GM13977 (cell line): ENCODE measurements around the gene INPP5K.
"Not testable (repeated sequence)": the region's sequence is repeated elsewhere in the genome, so short reads cannot be mapped to it uniquely, and the experiment has no call there.

ENCODE experiments used
- DNase-seq: peaks from one replicate; pipeline ENCODE4 v3.0.0; 2012; ENCODE audit warnings: low spot score
- in situ Hi-C: fragments of 300-500 bp; cut with MboI; formaldehyde crosslinking; loops from one replicate; pipeline ENCODE4 v1.12.0; 2022; ENCODE audit warnings: low sequenced_read_pairs, low pct_unique_long_range_greater_than_20kb, mixed read lengths, inconsistent platforms; ENCODE audit not compliant: unreplicated experiment
- TF ChIP-seq, protein P1 (sequence below): IDR thresholded peaks from 2 replicates; pipeline ENCODE4 v1.5.1; 2012; ENCODE audit warnings: mild to moderate bottlenecking, control low read depth; ENCODE audit not compliant: insufficient read depth; ENCODE audit errors: extremely low read depth, missing control alignments

Gene INPP5K

DNA sequence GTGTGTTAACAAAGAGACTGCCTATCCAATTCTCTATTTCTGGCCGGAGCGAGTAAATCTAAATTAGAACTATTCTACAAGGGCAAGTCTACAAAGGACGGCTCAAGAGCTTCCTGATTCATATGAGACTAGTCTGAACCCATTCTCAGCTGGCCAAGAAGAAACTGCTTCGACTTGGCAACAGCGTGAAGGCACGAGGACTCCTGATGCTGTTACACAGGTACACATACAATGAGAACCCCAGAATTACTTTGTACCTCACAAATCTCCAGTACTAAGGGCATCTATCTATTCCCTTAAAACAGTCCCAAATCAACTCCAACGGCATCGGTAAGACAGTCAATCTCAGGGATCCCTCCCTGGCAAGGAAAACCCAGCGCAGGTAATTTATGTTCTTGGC, 61.9 kb downstream of the INPP5K start:
- in situ Hi-C loops, result no loop called here
- DNase-seq, result no peak
- TF ChIP-seq, protein P1, sequence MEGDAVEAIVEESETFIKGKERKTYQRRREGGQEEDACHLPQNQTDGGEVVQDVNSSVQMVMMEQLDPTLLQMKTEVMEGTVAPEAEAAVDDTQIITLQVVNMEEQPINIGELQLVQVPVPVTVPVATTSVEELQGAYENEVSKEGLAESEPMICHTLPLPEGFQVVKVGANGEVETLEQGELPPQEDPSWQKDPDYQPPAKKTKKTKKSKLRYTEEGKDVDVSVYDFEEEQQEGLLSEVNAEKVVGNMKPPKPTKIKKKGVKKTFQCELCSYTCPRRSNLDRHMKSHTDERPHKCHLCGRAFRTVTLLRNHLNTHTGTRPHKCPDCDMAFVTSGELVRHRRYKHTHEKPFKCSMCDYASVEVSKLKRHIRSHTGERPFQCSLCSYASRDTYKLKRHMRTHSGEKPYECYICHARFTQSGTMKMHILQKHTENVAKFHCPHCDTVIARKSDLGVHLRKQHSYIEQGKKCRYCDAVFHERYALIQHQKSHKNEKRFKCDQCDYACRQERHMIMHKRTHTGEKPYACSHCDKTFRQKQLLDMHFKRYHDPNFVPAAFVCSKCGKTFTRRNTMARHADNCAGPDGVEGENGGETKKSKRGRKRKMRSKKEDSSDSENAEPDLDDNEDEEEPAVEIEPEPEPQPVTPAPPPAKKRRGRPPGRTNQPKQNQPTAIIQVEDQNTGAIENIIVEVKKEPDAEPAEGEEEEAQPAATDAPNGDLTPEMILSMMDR, result no peak

DNA sequence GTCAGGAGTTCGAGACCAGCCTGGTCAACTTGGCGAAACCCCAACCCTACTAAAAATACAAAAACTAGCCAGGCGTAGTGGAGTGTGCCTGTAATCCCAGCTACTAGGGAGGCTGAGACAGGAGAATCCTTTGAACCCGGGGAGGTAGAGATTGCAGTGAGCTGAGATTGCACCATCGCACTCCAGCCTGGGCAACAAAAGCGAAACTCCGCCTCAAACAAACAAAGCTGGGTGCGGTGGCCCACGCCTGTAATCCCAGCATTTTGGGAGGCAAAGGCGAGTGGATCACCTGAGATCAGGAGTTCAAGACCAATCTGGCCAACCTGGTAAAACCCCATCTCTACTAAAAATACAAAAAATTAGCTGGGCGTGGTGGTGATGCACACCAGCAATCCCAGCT, 62.7 kb downstream of the INPP5K start:
- DNase-seq, in situ Hi-C loops: not testable (repeated sequence)

DNA sequence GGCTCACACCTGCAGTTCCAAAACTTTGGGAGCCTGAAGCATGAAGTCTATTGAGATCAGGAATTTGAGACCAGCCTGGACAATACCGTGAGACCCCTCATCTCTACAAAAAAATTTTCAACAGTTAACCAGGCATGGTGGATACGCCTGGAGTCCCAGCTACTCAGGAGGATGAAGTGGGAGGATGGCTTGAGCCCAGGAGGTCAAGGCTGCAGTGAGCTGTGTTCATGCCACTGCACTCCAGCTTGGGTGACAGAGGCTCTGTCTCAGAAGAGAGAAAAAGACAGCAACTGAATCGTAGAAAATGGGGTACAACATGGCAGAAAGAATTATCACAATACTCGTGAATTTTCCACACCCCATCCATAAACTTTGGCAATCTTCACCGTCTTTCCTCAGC, 63.6 kb downstream of the INPP5K start:
- in situ Hi-C loops, result no loop called here
- TF ChIP-seq, protein P1, result no peak
- DNase-seq, result no peak

DNA sequence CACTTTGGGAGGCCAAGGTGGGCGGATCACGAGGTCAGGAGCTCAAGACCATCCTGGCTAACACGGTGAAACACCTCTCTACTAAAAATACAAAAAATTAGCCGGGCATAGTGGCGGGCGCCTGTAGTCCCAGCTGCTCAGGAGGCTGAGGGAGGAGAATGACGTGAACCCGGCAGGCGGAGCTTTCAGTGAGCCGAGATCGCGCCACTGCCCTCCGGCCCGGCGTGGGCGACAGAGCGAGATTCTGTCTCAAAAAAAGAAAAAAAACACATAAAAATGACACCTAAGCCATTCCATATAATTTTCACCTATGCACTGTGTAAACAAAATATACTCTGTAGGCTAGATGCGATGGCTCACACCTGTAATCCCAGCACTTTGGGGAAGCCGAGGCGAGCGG, 66.2 kb downstream of the INPP5K start:
- DNase-seq, in situ Hi-C loops: not testable (repeated sequence)

DNA sequence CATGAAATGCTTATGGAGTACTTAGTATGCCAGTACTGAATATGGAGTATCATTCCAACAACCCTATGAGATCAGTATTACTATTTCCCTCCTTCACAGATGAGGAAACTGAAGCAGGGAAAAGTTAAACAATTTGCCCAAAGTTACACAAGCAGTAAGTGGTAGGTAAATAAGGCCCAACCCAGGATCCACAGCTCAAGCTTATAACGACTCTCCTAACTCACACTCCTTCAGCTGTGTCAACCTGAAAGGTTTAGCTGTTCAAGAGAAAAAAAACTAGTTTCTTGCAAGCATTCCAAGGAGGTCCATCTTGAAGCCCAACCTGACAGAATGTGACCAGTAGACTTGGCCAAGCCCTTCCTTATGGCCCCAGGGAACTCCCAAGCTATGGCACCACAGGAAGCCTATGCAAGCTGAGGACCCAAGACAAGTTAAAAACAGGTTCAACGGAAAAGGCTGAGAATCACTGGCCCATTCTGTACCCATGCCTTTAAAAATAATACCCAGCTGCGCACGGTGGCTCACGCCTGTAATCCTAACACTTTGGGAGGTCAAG, 66.9 kb downstream of the INPP5K start:
- no peak for DNase-seq
- in situ Hi-C loops, result no loop called here
- TF ChIP-seq, protein P1, result no peak

DNA sequence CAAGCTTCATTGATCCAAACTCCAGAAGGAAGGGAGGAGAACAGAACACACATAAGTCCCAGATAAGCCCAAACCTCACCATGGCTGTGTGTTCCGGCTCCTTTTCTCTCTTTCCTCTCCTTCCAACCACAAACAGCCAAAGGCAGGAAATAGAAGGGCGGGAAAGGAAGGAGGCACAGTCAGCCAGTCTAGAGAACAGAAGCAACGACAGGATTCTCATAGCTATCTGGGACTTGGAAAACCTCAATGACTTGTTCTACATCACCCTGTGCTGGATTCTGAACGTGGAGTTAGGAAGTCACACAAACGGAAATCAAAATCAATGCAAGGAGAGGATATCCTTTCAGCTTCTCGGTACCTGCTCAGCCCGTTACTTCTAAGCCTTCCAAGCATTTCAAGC, 69.4 kb downstream of the INPP5K start:
- in situ Hi-C loops, result no loop called here
- DNase-seq, result no peak
- TF ChIP-seq, protein P1, result no peak

DNA sequence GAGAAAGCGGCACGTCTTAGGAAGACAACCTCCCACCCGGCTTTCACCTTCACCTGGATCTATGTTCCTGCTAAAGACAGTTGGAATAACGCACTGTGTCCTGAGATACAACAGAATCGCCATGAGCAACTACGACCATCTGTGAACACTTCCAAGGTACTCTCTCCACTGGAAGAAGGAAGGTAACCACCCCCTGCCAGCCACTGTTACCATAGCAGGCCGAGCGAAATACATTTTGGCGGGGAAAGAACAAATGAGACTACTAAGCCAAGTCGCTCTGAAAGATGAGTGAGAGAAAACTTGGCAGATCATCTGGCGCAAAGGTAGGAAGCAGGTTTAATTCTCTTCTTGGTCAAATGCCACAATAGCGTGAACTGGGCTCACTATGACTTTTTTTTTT, 70.2 kb downstream of the INPP5K start:
- DNase-seq, result no peak
- in situ Hi-C loops, result no loop called here
- TF ChIP-seq, protein P1, result no peak

DNA sequence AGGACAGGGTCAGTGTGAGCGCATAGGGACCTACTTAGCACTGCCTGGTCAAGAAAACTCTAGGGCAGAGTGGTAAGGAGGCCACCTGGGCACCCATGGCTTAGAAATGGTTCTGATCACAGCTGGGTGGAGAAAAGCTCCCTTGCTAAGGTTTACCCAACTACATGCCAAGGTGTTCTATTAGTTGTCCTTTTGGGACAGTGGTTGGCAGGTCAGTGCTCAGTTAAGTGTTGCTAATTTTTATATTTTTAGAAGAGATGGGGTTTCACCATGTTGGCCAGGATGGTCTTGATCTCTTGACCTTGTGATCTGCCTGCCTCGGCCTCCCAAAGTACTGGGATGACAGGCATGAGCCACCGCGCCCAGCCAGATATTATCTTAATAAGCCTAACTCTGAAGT, 70.7 kb downstream of the INPP5K start:
- DNase-seq, in situ Hi-C loops: not testable (repeated sequence)
